HG02981 (cell line): ENCODE results near the gene DRICH1.
"Not testable (repeated sequence)": the region's sequence is repeated elsewhere in the genome, so short reads cannot be mapped to it uniquely, and the experiment has no call there.

Source experiments
- ATAC-seq: cut with Tn5 transposase; IDR thresholded peaks from one replicate; pipeline ENCODE4 v1.9.1; 2021; ENCODE audit warnings: mild to moderate bottlenecking, moderate library complexity; ENCODE audit not compliant: unreplicated experiment

Gene DRICH1

DNA sequence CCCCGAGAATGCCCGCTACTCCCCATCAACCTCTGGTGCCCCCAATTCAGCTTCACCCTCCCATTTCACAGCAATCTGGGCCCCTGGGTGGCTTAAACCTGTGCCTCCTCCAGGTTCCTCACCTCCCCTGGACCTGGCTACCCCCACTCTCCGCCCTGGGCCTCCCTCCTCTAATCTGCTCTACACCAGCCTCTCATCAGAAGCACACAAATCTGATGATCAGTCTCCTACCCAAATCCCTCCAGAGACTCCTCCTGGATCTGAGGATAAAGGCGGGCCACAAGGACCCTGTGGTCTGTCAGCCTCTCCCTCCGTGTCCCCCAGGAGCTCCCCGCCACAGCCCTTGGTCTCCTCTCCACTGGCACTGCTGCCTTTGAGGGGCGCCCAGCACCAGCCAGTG is 28.9 kb downstream of the DRICH1 start:
- ATAC-seq = no peak

GRCh38 chr22:23598805-23599518 is 33.2 kb downstream of the DRICH1 start:
- ATAC-seq = no peak

DNA sequence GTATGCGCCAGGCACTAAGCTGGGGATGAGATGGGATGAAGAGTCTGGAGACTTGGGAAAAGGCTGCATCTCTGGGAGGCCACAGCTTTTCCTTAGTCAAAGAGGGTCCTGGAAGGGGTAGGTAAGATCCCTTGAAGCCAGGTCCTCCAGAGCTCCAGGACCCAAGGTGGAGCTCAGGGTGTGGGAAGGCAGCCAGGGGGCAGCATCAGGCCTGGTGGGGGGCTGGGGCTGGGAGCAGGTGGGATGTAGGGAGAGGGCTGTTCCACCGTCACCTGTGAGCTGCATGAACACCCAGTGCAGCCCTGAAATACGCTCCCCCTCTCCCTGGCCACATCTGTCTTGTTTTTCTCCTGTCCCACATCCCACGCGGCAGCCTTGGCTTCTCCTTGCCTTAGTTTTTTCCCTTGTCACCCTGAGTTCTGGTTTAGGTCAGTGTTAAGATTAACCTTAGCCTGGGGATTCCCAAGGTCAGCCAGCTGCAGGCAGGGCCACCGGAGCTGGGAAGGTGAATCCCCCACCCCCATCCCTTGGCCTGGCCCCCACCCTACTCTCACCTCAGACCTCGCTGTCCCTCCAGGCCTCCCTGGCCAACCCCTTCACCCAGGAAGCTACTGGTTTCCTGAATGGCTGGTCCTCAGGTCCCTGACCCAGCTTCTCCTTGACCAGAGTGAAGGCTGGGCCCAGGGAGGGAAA is 34.4 kb downstream of the DRICH1 start:
- not testable (repeated sequence) for ATAC-seq

DNA sequence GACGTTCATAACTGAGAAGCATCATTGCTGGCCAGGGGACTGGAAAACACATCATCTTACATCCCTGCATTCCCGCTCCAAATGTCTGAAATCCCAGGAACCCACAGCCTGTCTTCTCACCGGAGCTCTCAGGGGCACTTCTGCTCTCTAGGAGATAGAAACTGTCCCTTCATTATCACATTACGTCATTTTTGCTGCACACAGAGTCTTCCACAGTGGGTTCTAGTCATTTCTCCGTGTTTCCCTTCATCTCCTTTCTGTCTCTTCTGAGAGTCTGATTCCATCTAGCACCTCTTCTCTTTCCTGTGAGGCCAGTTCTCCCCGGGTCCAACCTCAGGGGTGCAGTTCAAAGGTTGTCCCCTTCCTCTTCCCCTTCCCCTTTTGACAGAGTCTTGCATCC is 36.2 kb downstream of the DRICH1 start:
- not testable (repeated sequence) for ATAC-seq

GRCh38 chr22:23591846-23592245 is 40.3 kb downstream of the DRICH1 start:
- no peak for ATAC-seq

- ATAC-seq = no peak
These were observed 40.8 kb downstream of the DRICH1 start for GRCh38 chr22:23591201-23591791.

GRCh38 chr22:23583836-23584235 is 48.3 kb downstream of the DRICH1 start:
- ATAC-seq = no peak

DNA sequence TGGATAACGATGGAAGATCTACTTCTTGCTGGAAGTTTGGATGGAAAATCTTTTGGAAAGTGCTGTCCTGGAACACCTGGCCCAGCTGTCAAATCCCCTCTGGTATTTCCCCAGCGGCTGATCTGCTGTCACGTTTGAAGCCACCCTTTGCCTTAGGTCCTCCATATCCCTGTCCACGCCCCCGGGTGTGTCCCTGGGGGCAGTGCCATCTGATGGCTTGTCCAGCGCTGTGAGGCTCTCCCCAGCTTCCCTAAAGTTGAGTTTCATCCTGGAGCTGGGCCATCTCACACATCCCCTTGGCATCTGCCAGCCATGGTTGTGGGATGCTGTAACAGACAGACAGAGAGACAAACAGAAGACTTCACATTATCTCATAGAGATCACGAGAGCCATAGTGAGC is 49.0 kb downstream of the DRICH1 start:
- no peak for ATAC-seq

- no peak for ATAC-seq
These were observed 50.9 kb downstream of the DRICH1 start for GRCh38 chr22:23581260-23581650.

DNA sequence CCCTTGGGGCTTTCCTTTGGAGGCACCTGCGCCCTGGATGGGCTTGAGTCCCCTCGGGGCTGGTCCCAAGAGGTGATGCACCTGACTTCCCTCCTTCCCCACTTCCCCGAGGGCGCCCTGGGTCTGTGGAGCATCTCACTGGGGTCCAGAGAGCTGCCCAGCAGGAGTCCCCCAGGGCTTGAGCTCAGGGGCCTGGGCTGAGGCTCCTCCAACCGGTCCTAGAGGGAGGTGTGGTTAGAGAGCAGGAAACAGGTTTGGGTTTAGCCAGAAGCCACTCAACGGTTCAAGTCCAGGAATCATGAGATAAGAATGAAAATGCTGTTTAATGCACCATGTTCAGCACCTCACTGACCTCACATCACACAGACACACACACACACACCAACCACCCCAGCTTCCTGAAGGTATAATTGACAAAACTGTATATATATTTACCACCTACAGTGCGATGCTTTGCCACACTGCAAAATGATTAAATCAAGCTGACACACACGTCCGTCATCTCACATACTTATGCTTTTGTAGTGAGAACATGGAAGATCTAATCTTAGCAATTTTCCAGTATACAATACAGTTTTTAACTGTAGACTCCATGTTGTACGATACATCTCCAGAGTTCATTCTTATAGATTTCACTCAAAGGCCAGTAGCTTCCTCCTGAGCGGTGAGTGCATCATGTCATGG is 51.4 kb downstream of the DRICH1 start:
- ATAC-seq = no peak

DNA sequence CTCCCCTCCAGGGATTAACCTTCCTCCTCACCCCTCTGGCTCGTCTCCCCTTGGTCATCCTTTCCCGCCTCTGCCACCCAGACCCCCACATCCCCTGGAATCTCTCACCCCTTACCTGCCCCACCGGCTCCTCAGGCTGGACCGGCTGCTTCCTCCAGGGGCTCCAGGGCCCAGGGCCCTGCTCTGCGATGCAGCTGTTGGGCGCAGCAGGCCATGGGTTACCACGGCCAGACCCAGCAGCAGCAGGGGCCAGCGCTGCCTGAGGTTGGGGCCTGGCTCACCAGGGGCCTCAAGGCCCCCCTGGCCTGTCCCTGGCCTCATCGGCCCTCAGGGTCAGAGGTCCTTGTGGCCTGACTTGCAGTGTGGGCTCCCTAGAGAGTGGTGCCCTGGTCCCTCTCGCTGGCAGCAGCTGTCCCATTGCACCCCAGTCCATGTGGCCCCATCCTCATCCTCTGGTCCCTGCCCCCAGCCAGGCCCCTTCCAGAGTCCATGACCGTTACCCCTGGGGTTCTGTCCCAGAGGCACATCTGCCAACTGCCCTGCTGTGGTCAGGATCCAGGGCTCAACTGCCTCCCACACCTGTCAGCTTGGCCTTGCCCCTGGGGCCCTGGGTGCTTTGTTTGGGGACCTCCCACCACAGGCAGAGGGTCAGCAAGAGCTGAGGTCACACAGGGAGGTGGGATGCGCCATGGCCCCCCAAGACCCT is 52.1 kb downstream of the DRICH1 start, which contains the start of gene IGLL1:
Gene IGLL1, minus strand, starts transcription at position 421 of the 706 bp plus-strand sequence. Its CDS starts 100 bp downstream, at position 321.
- ATAC-seq = no peak

- no peak for ATAC-seq
These were observed 52.8 kb downstream of the DRICH1 start for GRCh38 chr22:23579280-23579679.

DNA sequence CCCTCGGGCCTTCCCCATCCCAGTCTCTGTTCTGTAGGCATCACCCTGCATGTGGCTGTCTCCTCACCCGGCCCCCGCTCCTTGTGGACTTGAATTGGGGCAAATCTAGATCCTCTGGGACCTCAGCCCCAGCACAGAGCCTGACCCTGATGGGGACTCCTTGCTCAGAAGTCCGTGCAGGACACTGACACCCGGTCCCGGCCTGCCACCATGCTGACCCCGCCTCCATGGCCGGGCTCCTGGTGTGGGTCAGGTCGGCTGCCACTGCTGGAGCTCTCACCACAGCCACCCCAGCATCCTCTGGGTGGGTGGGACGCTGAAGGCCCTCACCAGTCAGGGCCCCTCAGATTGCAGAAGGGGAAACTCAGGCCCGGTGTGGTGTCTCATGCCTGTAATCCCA is 53.8 kb downstream of the DRICH1 start:
- no peak for ATAC-seq

DNA sequence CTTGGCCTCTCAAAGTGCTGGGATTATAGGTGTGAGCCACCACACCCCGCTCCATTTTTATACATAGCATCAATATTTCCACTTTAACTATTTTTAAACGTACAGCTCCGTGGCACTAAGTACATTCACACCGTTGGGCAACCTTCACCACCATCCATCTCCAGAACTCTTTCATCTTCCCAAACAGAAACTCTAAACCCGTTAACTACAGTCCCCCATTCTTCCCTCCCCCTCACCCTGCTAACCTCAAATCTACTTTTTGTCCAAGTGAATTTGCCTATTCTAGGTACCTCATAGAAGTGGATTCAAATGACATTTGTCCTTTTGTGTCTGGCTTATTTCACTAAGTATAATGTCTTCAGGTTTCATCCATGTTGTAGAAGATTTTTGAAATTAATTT is 55.4 kb downstream of the DRICH1 start:
- ATAC-seq = no peak

DNA sequence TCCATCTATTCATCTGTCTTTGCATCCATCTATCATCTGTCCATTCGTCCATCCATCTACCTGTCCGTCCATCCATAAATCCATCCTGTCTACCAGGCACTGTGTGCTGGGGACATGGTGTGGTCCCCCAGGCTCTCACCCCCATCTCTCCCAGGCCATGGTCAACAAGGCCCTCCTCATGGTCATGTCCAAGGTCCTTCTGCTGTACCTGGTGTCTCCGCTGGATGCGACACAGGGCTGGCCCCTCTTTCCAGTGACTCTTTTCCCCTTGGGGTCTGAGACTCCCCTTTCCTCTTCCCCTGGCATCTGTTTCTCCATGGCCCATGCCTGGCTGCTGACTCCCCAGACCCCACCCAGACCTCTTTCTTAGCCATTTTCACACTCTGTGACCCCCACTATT is 56.5 kb downstream of the DRICH1 start:
- no peak for ATAC-seq

- no peak for ATAC-seq
These were observed 57.2 kb downstream of the DRICH1 start for GRCh38 chr22:23574877-23575276.

DNA sequence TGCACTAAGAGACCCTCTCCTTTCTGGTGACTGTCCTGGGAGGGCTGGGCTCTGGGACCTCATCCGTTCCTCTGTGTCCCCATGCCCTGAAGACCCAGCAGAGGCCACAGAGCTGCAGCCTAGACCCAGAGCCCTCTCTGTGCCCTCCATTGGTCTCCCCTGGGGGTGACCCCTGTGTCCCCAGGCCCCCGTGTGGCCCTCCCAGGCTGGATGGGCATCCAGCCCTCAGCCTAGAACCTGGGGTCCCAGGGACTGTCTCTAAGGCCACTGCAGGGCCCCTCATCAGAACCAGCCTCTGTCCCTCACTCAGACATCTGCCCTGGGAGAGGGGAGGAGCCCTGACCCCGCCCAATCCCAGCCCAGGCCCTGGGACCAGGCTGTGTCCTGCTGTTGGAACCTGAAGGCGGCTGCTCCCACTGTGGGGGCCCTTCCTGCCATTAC is 57.7 kb downstream of the DRICH1 start:
- no peak for ATAC-seq

- ATAC-seq = not testable (repeated sequence)
These were observed 58.4 kb downstream of the DRICH1 start for GRCh38 chr22:23573701-23574235.

- ATAC-seq = not testable (repeated sequence)
These were observed 59.0 kb downstream of the DRICH1 start for GRCh38 chr22:23573106-23573505.

- ATAC-seq = no peak
These were observed 60.6 kb downstream of the DRICH1 start for GRCh38 chr22:23571486-23571885.
